Activated effector memory CD4-positive, alpha-beta T cell treated with Interleukin-2 at 50 U/mL for 16 hours (primary cell): ENCODE data around the gene NBAS.
"Not testable (repeated sequence)": the region's sequence is repeated elsewhere in the genome, so short reads cannot be mapped to it uniquely, and the experiment has no call there.

Source experiments
- DNase-seq: peaks from one replicate; pipeline ENCODE4 v3.0.0-alpha.2; 2020

The NBAS gene

DNA sequence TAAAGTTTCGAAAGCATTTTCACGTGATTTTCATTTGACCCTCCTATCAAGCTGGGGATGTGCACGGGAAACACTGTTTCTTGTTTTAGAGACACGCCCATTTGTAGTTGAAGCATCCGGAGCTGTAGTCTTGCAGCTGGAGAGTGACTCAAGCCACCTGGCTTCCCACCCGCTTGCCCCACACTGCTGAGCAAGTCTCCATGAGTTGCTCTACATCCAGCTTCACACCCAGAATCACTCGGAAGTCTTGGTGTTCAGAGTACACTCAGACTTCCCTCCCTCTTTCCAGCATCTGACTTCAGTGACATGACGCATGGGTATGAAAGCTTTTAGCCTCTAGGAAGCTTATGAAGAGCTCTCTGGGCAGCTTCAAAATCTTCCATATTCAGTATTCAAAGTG lies 262.4 kb downstream of the NBAS start:
- DNase-seq = no peak

DNA sequence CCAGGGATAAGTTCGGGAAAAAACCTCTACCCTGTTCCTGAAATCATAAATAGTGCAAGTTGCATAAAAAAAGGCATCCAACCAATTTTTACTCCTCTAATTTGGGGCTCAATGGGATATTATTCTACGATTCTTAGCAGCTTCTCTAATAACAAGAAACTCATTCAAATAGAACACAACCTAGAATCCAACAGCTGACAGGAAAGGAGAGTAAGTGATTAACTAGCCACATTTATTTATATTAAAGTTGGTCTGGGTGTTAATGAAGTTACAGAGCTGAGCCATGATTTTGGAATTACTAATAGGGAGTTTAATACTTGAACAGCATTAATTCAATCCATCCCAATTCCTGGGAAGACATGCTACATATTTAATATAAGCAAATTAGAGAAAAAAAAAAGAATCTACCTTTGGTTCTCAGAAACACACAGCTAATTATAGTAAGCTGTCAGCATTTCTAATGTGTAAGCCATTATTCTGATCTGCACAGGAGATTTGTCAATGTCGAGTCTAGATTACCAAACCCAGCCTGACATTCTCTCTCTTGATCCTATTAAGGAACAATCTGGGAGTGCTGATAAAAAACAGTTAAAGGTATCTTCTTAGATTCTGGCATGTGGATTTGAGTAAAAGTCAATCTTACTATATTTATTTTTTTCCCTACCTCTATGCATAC lies 267.7 kb downstream of the NBAS start:
- no peak for DNase-seq

GRCh38 chr2:15287447-15288184 lies 273.5 kb downstream of the NBAS start:
- no peak for DNase-seq

DNA sequence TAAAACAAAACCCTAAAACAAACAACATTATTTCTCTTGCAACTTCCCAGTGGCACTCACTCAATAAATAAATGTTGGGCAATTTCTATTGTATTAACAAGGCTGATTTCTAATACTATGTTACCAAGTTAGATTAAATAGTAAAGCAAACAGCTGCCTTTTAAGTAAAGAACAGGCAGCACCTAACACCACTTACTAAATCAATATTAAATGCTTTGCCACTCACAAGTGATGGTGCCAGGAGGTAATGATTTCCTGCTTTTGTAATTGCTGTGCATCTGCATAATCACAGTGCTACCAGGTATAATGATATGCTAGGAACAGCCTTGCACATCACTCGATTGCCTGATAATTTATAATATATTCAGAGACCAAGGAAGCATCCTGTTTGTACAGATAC lies 276.5 kb downstream of the NBAS start:
- no peak for DNase-seq

DNA sequence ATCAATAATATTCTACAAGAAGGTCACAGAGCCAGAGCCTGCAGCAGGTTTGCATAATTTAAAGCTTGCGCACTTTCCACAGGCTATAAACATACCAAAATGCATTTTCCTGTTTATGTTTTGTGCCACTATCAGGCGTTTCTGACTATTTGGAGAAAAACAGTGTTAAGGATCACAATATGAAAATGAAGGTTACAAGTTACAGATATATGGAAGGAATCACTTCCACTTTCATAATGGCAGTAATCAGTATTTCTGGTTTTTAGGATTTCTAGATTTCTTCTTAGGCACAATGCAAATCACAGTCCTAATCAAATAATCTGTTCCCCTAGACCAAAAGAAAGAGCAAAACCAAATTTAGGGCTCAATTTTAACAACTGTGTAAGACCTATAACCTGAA lies 279.5 kb downstream of the NBAS start:
- DNase-seq = no peak

DNA sequence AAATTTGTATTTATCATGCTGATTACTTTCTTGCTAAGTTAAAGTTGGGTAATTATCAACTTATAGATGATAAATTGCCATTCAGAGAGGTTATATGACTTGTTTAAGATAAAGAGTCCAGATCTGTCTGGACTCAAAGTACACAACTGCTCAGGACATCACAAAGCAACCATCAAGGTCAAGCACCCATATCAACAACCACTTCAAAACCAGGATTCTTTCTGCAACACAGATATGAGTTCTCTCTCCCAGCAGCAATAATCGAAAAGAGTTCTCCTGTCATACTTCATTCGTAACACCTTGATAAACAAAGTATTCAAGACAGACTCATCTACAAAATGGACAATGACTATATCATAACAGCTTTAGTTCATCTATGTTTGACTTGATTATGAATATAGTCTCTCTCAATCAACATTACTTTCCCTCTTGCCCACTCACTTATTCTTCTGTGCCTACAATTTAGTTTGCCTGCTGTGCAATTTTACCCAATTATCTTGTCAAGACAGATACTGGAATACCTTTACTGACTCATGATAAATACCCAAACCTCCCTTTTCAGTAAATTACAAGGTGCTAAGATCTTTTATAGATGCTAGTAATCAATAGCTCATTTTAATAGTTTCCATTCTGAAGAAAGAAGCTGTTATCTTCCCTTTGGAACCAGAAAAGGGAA lies 281.8 kb downstream of the NBAS start:
- no peak for DNase-seq

DNA sequence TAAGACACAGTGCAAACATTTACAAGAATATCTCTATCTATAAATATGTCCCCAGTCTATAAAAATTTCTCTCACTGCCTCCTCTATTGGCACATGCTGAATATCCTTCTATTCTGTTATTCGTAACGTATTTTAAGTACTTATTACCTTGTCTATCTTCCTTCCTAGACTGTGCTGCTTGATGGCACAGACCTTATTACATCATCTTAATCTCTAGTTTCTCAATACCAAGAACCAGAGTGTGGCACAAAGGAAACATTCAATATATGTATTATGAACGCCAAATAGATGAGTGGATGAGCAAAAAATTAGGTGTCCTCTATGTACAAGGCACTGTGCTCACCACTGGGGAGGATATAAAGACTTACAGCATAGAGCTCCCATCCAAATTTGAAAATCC lies 282.8 kb downstream of the NBAS start:
- DNase-seq = no peak

DNA sequence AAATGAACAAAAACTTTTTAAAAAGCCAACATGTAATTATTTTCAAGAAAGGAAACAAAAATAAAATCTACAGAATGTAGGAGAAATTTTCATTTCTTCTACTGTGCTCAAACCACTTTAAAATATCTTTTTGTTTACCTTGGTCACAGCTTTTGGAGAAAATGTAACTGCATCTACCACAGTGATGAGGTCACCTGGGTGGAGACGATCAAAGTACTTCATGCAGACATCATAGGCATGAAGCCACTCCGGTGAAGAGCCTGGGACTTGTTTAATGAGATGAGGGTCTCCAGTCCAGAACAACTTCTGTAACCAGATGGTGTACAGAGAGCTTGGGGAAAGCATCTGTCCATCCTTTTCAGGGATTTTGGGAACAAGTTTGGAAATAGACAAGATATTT lies 285.8 kb downstream of the NBAS start:
- DNase-seq = no peak

- DNase-seq = no peak
These were observed 287.7 kb downstream of the NBAS start for GRCh38 chr2:15273452-15273851.

GRCh38 chr2:15272942-15273341 lies 288.2 kb downstream of the NBAS start:
- DNase-seq = no peak

DNA sequence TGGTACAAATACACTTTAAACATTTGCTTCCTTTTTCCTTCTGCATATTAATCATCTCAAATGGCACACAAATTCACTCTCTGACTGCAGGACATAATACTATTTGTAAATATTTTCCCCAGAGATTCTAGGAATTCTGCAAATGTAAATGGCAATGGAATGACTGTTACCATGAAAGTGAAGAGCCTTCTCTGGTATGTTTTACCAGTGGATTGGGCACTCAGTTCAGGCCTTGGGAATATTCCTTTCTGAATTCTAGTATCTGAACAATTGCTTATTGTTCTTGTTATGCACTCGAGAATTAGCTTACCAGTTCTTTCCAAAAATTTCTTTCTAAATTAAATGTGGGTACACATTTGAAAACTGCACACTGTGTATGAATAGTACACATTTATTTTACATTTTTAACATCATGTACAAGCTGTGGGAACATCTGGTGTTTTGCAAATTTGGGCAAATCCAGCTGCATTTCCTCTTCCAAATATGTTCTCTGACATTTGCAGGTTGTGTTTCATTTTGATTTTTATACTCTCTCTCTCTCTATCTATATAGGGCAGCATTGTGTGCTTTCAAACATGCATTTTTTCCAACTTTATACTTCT lies 289.1 kb downstream of the NBAS start:
- no peak for DNase-seq

DNA sequence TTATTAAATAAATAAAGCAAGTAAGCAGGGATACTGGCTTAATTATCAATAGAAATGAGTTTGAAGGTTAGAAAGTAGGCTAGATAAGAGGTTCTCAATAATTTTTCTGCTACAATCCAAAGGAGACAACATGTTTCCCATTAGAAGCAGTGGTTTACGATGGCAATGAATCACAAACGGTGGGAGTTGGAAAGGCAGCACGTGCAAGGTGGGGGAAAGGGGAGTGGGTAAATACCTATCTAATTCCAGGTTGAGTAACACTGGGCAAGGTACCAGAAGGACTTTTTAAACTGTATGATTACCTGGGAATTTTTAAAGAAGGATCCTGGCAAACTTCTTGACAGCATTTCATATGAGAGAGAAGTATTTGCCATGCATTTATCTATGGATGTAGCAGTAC lies 289.9 kb downstream of the NBAS start:
- no peak for DNase-seq

DNA sequence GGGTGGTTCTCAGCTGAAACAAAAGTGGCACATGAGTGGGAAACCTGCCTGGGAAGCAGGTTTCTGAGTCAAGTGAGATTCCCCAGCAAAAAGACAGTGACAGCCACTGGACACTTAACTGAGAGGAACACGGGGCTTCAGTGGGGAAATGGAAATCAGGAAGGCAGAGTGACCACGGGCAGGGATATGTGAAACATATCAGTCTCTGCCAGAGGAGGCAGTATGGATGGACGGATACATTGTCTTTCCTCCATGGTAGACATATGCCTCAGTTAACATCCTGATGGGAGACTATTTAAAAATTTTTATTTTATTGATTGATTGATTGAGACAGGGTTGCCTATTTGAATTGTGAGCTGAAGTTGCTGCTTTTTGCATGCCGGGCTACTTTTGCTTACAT lies 292.1 kb downstream of the NBAS start:
- DNase-seq = no peak

- DNase-seq = no peak
These were observed 295.2 kb downstream of the NBAS start for GRCh38 chr2:15265889-15266288.

DNA sequence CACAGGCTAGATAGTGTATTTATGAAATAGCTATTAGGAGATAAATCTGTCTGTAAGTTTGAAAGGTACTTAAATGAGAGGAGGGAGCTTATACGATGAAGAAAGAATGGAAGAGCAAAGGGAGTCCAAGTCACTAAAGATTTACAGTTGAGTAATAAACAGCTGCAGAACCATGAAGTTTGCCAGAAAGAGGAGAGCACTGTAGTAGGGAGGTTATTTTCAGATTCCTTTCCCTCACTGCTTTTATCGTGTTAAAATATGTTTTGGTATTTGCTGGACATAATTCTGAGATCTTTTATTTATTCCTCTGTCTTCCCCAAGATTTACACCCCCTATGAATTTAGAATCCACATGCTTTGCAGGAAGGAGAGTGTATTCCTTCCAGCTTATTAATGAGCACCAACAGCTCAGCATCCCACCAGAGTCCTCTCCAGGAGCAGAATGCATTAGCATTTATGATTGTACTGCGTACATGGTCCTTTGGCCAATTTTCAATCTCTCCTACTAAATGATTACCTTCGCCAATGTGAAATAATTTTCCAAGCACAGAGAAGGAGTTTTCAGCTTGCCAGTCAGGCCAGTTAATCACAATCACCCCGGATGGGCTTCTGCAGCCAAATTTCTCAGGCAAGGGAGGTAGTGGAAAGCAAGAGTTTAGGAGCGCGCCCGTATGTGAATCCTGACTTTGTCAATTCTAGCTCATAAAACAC lies 297.0 kb downstream of the NBAS start:
- DNase-seq = no peak

DNA sequence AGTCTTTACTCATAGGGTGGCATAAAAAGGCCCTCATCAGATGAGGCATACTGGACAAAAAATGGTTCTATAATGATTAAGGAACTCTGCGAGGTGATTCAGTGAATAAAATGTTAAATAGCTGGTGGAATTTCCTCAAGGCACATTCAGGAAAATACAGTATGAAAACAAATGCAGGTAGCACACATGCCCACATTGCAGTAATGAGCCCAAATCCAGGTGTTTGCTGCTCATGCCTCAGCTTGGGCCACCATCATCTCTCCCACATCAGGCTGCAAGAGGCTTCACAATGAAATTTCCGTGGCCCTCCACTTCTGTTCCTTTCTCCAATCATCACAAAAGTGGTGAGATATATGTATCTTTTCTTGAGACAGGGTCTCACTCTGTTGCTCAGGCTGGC lies 298.3 kb downstream of the NBAS start:
- DNase-seq = no peak

GRCh38 chr2:15260835-15261234 lies 300.3 kb downstream of the NBAS start:
- no peak for DNase-seq

DNA sequence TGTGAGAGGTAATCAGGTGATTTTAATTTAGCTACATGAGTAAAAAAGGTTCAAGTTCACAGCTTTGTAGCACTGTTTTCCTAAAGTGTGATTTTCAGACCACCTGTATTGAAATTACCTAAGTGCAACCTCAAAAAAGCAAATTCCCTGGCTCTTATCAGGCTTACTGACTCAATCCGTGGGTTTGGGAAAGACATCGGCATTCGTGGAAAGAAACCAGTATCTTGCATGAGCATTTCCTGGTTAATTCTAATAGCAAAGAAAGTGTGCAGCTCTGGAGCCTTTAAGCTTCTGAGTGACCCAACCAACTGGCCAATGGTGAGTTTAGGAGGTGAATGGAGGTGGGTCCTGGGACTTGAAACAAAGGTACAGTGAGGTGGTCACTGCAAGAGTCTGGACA lies 300.9 kb downstream of the NBAS start:
- DNase-seq = no peak

DNA sequence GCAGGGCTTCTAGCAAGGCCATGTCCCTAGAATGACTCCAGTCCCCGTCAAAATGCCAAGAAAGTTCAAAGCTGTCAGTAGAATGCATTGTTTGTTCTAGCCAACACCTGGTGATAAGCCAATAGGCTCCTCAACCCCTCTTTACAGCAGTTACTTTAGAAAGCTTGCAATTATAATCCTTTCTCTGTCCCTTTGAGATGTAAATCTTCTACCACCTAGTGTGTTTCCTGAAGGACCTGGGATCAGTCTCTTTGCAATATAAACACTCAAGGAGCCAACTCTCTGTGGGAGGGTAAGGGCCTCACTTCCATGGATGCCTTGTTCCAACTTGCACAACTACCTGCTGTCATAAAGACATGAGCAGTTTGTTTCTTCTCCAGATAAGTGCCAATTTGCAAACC lies 301.8 kb downstream of the NBAS start:
- DNase-seq = no peak

- not testable (repeated sequence) for DNase-seq
These were observed 302.7 kb downstream of the NBAS start for GRCh38 chr2:15258385-15258784.

DNA sequence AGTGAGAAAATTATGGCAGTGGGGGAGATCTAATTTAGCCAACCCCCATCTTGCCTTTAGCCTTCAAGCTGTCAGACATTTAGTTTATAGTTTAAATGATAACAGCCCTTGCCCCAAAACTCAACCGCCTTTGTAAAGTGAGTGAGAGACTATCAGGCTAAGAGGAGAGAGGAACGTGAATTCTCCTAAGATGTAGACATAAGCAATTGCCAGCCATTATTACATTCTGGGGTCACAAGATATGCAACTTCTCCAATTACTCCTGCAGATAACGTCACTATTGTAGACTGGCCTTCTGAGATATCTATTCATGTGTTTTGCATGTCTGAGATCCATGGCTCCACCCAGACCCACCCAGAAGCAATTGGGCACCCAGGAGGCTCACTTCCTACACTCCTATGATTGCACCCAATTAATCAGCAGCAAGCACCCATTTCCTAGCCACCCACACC lies 307.3 kb downstream of the NBAS start:
- DNase-seq = no peak

DNA sequence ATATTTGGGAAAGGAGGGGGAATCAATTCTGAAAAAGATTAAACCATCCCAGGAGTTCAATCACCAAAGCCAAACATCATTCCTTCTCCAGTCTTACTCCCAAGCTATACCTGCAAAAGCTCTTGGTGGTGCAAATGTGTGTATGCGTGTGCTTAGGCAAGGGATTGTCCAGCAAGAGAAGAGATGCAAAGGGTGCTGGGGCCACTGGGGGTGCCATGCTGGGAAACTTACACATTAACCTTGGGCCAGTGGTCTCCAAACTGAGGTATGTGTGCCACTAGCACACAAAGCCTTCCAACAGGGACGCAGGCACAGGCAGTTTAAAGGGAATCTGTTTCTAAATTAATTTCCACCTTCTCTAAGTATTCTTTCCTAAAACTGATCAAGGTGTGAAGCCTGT lies 307.9 kb downstream of the NBAS start:
- DNase-seq = no peak

DNA sequence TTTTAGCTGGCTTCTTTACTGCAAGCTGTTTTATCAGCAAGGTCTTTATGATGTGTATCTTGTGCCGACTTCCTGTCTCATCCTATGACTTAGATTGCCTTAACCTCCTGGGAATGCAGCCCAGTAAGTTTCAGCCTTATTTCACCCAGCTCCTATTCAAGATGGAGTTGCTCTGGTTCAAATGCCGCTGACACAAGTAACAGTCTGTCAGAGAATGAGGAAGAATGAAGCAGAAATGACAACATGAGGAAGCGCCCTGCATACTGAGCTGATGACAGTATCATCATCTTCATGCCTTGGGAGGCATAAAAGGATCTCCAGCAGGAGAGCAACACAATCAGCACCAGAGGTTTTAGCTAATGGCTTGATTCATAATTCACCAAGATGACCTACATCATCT lies 309.4 kb downstream of the NBAS start:
- DNase-seq = no peak
